ENCODE data around the gene CAMK2B.

Gene CAMK2B

DNA sequence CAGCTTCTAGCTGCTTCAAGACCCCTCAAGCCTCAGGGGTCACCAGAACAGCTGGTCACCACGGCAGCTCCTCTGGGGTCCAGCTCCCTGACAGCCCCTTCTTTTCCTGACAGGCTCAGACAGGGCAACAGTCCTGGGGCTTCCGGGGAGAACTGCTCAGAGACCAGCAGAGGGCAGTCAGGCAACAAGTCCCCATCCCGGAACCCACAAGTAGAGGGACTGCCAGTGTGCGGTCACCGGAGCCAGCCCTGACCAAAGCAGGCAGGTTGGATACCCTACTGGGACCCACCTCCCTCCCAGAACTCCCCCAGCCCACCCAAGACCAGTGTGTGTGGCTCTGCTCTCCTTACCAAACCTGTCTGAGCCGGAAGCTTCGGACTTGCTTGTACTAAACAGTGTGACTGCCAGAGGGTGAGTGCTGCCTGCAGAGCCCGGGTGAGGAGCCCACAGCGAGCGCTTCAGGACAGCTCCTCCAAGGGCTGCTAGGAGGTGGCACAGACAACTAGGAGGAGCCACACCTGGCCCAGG is 84.3 kb downstream of the CAMK2B start:
- Histone ChIP-seq H3K27ac (no peak overlapping the region), H3K27me3 (replicated peaks) (no peaks in the 10 kb centered on the region), H3K36me3 (replicated peaks) (no peaks in the 10 kb centered on the region), H3K4me3 (ENCODE audit: low read depth, low read length) (no peak overlapping the region)
- TF ChIP-seq, protein P1, sequence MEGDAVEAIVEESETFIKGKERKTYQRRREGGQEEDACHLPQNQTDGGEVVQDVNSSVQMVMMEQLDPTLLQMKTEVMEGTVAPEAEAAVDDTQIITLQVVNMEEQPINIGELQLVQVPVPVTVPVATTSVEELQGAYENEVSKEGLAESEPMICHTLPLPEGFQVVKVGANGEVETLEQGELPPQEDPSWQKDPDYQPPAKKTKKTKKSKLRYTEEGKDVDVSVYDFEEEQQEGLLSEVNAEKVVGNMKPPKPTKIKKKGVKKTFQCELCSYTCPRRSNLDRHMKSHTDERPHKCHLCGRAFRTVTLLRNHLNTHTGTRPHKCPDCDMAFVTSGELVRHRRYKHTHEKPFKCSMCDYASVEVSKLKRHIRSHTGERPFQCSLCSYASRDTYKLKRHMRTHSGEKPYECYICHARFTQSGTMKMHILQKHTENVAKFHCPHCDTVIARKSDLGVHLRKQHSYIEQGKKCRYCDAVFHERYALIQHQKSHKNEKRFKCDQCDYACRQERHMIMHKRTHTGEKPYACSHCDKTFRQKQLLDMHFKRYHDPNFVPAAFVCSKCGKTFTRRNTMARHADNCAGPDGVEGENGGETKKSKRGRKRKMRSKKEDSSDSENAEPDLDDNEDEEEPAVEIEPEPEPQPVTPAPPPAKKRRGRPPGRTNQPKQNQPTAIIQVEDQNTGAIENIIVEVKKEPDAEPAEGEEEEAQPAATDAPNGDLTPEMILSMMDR (IDR thresholded peaks at IDR 0.05; ENCODE audit: low read depth, low read length, missing control alignments), result peak; percentile 90
- DNase-seq, result peak; percentile 72
- in situ Hi-C loops (cut with HindIII; ENCODE audit: low pct_ligation_motif_present, low sequenced_read_pairs), result loop anchor here (25.0 kb wide), 1 partner anchor 246 kb away; the partner anchor contains the start of gene NUDCD3

DNA sequence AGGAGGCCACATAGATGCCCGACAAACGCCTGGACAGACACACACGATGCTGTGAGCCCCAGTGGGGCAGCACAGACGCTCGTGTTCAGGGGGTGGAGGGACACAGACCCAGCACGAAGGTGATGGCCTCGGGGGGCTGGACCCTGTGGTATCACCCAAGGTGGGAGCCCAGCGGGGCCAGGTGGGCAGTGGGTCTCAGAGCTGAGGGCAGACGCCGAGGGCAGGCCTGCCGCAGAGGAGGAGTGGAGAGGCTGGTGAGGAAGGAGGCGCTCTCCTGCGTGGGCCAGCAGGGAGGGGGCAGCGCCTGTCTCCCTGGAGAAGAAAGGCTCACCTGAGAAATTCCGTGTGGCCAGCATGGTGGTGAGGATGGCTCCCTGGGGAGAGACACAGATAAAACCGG is 85.0 kb downstream of the CAMK2B start:
- DNase-seq, result no peak
- H3K36me3 ChIP-seq (replicated peaks), result no peaks in the 10 kb centered on the region
- no peak overlapping the region for H3K4me3 ChIP-seq (ENCODE audit: low read depth, low read length)
- no peak overlapping the region for H3K27ac ChIP-seq
- TF ChIP-seq, protein P1 (IDR thresholded peaks at IDR 0.05; ENCODE audit: low read depth, low read length, missing control alignments), result no peak
- in situ Hi-C loops (cut with HindIII; ENCODE audit: low pct_ligation_motif_present, low sequenced_read_pairs), result loop anchor here (25.0 kb wide), 1 partner anchor 247 kb away; the partner anchor contains the start of gene NUDCD3
- no peaks in the 10 kb centered on the region for H3K27me3 ChIP-seq (replicated peaks)

DNA sequence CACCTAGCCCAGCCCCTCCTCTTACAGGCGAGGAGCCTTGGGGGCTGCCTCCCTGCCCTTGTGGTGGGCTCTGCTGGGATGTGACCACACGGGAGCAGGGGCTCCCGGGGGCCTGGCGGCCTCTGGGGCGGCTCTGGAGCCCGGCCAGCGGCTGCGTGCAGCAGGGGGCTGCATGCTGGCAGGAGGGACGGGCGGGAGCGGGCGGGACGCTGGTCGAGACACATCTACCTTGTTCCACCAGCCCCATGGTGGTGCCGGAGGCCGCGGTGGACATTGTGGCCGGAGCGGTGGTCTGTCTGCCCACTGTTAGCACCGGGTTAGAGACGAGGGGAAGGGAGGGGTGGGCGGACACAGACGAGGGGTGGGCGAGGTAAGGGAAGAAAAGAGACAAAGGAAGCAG is 86.0 kb downstream of the CAMK2B start:
- TF ChIP-seq, protein P1 (IDR thresholded peaks at IDR 0.05; ENCODE audit: low read depth, low read length, missing control alignments), result no peak
- no peaks in the 10 kb centered on the region for H3K27me3 ChIP-seq (replicated peaks)
- no peak for DNase-seq
- no peaks in the 10 kb centered on the region for H3K36me3 ChIP-seq (replicated peaks)
- in situ Hi-C loops (cut with HindIII; ENCODE audit: low pct_ligation_motif_present, low sequenced_read_pairs), result loop anchor here (25.0 kb wide), 1 partner anchor 248 kb away; the partner anchor contains the start of gene NUDCD3
- H3K27ac ChIP-seq, result no peak overlapping the region
- H3K4me3 ChIP-seq (ENCODE audit: low read depth, low read length), result no peak overlapping the region

DNA sequence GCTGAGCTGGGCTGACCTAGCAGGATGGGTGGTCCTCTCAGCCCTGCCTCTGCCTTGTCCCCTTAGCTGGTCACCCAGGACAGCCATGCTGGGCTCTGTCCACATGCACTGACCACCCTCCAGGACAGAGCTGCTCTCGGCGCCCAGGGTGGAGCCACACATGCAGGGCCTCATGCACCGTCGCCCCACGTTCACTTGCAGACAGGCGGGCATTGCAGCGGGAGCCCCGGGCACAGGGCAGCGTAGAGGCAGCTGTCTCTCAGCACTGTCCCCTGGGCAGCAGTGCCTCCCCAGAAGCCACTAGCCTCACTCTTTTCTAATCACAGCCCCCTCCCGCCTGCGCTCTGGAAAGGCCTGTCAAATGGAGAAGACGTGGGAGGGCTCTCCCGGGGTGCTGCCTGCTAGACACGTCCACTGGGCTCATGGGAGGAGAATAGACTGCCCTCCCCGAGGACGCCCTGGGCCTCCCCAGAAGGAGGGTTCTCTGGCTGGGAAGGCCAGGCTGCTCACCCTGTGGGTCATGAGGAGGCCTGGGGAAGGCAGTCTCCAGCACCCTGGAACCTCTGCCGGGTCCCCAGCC is 87.2 kb downstream of the CAMK2B start:
- Histone ChIP-seq H3K36me3 (replicated peaks) (no peaks in the 10 kb centered on the region), H3K27me3 (replicated peaks) (no peaks in the 10 kb centered on the region), H3K27ac (no peak overlapping the region), H3K4me3 (ENCODE audit: low read depth, low read length) (no peak overlapping the region)
- DNase-seq, result no peak
- TF ChIP-seq, protein P1 (IDR thresholded peaks at IDR 0.05; ENCODE audit: low read depth, low read length, missing control alignments), result no peak
- in situ Hi-C loops (cut with HindIII; ENCODE audit: low pct_ligation_motif_present, low sequenced_read_pairs), result loop anchor here (25.0 kb wide), 1 partner anchor 249 kb away; the partner anchor contains the start of gene NUDCD3

DNA sequence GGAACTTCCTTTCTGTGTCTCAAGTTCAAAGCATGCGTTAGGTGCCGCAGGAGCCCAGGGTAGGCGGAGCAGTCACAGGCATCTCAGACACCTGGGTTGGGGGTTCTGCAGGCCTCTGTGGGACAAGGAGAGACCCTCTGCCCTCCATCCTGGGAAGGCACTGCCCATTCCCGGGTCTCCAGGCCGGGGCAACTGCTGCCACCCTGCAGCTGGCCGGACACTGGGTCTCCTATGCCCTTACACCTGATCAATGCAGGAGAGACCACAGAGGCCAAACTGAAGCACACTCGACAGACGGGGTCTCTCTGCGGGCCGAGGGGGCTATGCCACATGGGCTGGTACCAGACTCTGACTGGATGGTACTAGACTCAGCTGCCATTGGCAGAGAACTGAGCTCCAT is 87.7 kb downstream of the CAMK2B start:
- DNase-seq, result no peak
- H3K27me3 ChIP-seq (replicated peaks), result no peaks in the 10 kb centered on the region
- H3K36me3 ChIP-seq (replicated peaks), result no peaks in the 10 kb centered on the region
- TF ChIP-seq, protein P1 (IDR thresholded peaks at IDR 0.05; ENCODE audit: low read depth, low read length, missing control alignments), result no peak
- H3K4me3 ChIP-seq (ENCODE audit: low read depth, low read length), result no peak overlapping the region
- in situ Hi-C loops (cut with HindIII; ENCODE audit: low pct_ligation_motif_present, low sequenced_read_pairs), result loop anchor here (25.0 kb wide), 1 partner anchor 250 kb away; the partner anchor contains the start of gene NUDCD3
- H3K27ac ChIP-seq, result no peak overlapping the region

Data from brain microvascular endothelial cell (primary cell).